ENCODE data around the gene MMP17.
A peak's percentile ranks its signal among the peaks of the same experiment; 100 is the strongest.

MMP17 gene

GRCh38 chr12:131830914-131831571, 2.9 kb downstream of the MMP17 start:
- DNase-seq (ENCODE audit: low read depth), result no peak

- DNase-seq (ENCODE audit: low read depth), result peak; percentile 64
Measured at GRCh38 chr12:131831635-131832041, 3.4 kb downstream of the MMP17 start.

GRCh38 chr12:131832321-131833231, 4.4 kb downstream of the MMP17 start:
- peak; percentile 42 for DNase-seq (ENCODE audit: low read depth)

GRCh38 chr12:131833288-131833895, 5.2 kb downstream of the MMP17 start:
- DNase-seq (ENCODE audit: low read depth), result no peak

GRCh38 chr12:131833896-131834641, 5.9 kb downstream of the MMP17 start:
- no peak for DNase-seq (ENCODE audit: low read depth)

GRCh38 chr12:131834798-131835615, 6.8 kb downstream of the MMP17 start:
- no peak for DNase-seq (ENCODE audit: low read depth)

- DNase-seq (ENCODE audit: low read depth), result no peak
Measured at GRCh38 chr12:131835616-131836171, 7.5 kb downstream of the MMP17 start.

- DNase-seq (ENCODE audit: low read depth), result no peak
Measured at GRCh38 chr12:131836193-131836592, 8.0 kb downstream of the MMP17 start.

- DNase-seq (ENCODE audit: low read depth), result no peak
Measured at GRCh38 chr12:131836714-131837397, 8.7 kb downstream of the MMP17 start.

GRCh38 chr12:131840643-131841416, 12.6 kb downstream of the MMP17 start:
- no peak for DNase-seq (ENCODE audit: low read depth)

GRCh38 chr12:131841547-131841946, 13.4 kb downstream of the MMP17 start:
- no peak for DNase-seq (ENCODE audit: low read depth)

- DNase-seq (ENCODE audit: low read depth), result no peak
Measured at GRCh38 chr12:131842169-131842568, 14.0 kb downstream of the MMP17 start.

GRCh38 chr12:131843527-131843926, 15.3 kb downstream of the MMP17 start:
- DNase-seq (ENCODE audit: low read depth), result no peak

- DNase-seq (ENCODE audit: low read depth), result no peak
Measured at GRCh38 chr12:131844140-131844539, 15.9 kb downstream of the MMP17 start.

- no peak for DNase-seq (ENCODE audit: low read depth)
Measured at GRCh38 chr12:131844656-131845055, 16.5 kb downstream of the MMP17 start.

- DNase-seq (ENCODE audit: low read depth), result no peak
Measured at GRCh38 chr12:131845121-131845520, 16.9 kb downstream of the MMP17 start.

GRCh38 chr12:131847456-131847855, 19.3 kb downstream of the MMP17 start:
- DNase-seq (ENCODE audit: low read depth), result no peak

GRCh38 chr12:131848753-131849152, 20.6 kb downstream of the MMP17 start:
- DNase-seq (ENCODE audit: low read depth), result no peak

GRCh38 chr12:131849700-131850553, 21.7 kb downstream of the MMP17 start:
- no peak for DNase-seq (ENCODE audit: low read depth)
